ENCODE data around the gene BAG5. TPM values are rescaled to one million over a fixed set of nuclear protein-coding genes. Genes with fewer than 3 reads are reported as not detected.

Gene BAG5
- total and polyA plus RNA-seq, 2 donors (not counting 1 experiment from before 2014, with no cell fraction given): 7.4 to 31.6 TPM

DNA sequence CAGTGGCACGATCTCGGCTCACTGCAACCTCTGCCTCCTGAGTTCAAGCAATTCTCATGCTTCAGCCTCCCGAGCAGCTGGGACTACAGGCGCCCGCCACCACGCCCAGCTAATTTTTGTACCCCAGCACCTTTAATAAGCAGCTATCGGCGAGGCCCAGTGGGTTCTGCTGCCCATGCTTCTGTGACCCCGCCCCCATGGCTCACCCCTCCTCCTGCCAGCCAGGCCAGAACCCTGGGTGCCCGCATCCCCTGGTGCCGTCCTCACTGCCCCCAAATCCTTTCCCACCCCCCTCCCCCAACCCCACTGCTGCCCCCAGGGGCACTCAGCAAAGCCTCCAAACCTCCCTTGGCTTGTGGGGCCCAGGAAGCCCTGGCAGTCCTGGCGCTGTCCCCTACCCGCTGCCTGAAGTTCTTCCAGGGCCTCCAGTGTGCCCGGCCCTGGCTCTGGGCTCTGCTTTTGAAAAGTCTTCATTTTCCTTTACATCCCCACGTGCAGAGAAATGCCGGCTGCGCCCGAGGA lies 14.5 kb downstream of the BAG5 start:
- ATAC-seq (ENCODE audit: low read depth) (no peak), DNase-seq (no peak)
- WGBS (ENCODE audit: insufficient coverage): 94% methylated on average over 18 of the region's 18 CpGs
- peaks cover 40% of the 10 kb centered on the region for H3K79me2 ChIP-seq (ENCODE audit: control insufficient read depth, insufficient read depth, low read length)
- H2AFZ ChIP-seq (ENCODE audit: insufficient read depth, low read depth, low read length, poor library complexity, severe bottlenecking): no peak overlapping the region
- no peak for TF ChIP-seq EZH2 (IDR thresholded peaks at IDR 0.05; ENCODE audit: borderline replicate concordance, insufficient read depth, low read depth, low read length, poor library complexity, severe bottlenecking)
- TF ChIP-seq, protein P1, sequence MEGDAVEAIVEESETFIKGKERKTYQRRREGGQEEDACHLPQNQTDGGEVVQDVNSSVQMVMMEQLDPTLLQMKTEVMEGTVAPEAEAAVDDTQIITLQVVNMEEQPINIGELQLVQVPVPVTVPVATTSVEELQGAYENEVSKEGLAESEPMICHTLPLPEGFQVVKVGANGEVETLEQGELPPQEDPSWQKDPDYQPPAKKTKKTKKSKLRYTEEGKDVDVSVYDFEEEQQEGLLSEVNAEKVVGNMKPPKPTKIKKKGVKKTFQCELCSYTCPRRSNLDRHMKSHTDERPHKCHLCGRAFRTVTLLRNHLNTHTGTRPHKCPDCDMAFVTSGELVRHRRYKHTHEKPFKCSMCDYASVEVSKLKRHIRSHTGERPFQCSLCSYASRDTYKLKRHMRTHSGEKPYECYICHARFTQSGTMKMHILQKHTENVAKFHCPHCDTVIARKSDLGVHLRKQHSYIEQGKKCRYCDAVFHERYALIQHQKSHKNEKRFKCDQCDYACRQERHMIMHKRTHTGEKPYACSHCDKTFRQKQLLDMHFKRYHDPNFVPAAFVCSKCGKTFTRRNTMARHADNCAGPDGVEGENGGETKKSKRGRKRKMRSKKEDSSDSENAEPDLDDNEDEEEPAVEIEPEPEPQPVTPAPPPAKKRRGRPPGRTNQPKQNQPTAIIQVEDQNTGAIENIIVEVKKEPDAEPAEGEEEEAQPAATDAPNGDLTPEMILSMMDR (IDR thresholded peaks at IDR 0.05): no peak
- no peak overlapping the region for H3K27ac ChIP-seq (ENCODE audit: low read length in 2 of 2)
- no peak overlapping the region for H3K4me3 ChIP-seq (ENCODE audit: control extremely low read depth in 1 of 5, extremely low read depth in 1 of 5, insufficient read depth in 1 of 5, low read depth in 2 of 5, low read length in 4 of 5)
- no peak overlapping the region for H3K4me2 ChIP-seq (replicated peaks; ENCODE audit: low read depth, low read length, poor library complexity, severe bottlenecking)
- no peak overlapping the region for H3K4me3 Mint-ChIP-seq
- intact Hi-C loops (cut with micrococcal nuclease): loop anchor here (5.0 kb wide), 1 partner anchor 471 kb away; no protein-coding TSS in a partner anchor
- POLR2A ChIA-PET: no interaction called here
- H3K4me1 ChIP-seq (ENCODE audit: control insufficient read depth in 2 of 2, insufficient read depth in 2 of 2, low read length in 2 of 2): peaks cover 0 to 6% of the 10 kb centered on the region in 2 donors
- no peaks in the 10 kb centered on the region for H3K9me3 ChIP-seq (ENCODE audit: control extremely low read depth in 1 of 3, control insufficient read depth in 2 of 3, insufficient read depth in 1 of 3, low read length in 2 of 3)
- H3K4me1 Mint-ChIP-seq: peaks cover 4% of the 10 kb centered on the region
- H3K9me3 Mint-ChIP-seq (ENCODE audit: insufficient read depth): no peaks in the 10 kb centered on the region
- no peak overlapping the region for H3K9ac ChIP-seq (ENCODE audit: low read length)
- no peak overlapping the region for H3K27ac Mint-ChIP-seq
- peaks cover 39% of the 10 kb centered on the region for H4K20me1 ChIP-seq (ENCODE audit: control insufficient read depth, insufficient read depth, low read length, poor library complexity, severe bottlenecking)
- CTCF ChIA-PET: interaction anchor here (1.3 to 9.3 kb wide), 4 partner anchors 12 to 47 kb away, joined by 3 to 128 read pairs (median 26); partner anchors contain the start of gene TRMT61A
- H3K36me3 ChIP-seq (replicated peaks in 1 of 2; ENCODE audit: control extremely low read depth in 1 of 2, control insufficient read depth in 1 of 2, extremely low read depth in 1 of 2, insufficient read depth in 2 of 2, low read length in 1 of 2): peaks cover 0 to 3% of the 10 kb centered on the region in 2 experiments
- H3K27me3 Mint-ChIP-seq: no peaks in the 10 kb centered on the region
- peaks cover 0 to 13% (median 0%) of the 10 kb centered on the region in 4 experiments for H3K27me3 ChIP-seq (replicated peaks in 1 of 4; ENCODE audit: control extremely low read depth in 1 of 4, control insufficient read depth in 3 of 4, insufficient read depth in 4 of 4, low read length in 3 of 4)

DNA sequence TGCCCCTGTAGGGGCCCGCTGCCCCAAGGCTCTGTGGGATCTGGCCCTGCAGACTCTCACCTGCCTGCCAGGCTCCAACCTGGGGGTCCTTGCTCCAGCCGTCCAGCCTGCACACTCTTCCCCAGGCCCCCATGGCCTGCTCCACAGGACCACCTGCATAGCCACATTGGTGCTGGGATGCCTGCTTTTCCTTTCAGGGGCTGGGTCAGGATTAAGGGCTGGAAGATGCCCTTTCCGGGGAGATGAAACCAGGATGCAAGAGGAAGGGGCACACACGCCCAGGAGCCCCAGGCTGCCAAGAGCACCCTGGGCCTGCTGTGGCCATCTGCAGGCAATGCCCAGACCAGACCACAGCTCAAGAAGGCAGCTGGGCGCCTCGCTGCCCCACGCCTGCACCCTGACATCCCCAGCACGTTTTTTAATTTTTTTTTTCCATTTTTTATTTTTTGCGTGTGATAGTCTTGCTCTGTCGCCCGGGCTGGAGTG lies 15.0 kb downstream of the BAG5 start:
- WGBS (ENCODE audit: insufficient coverage): 92% methylated on average over 11 of the region's 11 CpGs

More for the DNA sequence above, 15.0 kb downstream of the BAG5 start:
- no peak overlapping the region for H3K27ac ChIP-seq (ENCODE audit: low read length in 2 of 2)
- no peak overlapping the region for H3K9ac ChIP-seq (ENCODE audit: low read length)
- no peak overlapping the region for H3K4me3 ChIP-seq (ENCODE audit: control extremely low read depth in 1 of 5, extremely low read depth in 1 of 5, insufficient read depth in 1 of 5, low read depth in 2 of 5, low read length in 4 of 5)
- Mint-ChIP-seq H3K4me3 (no peak overlapping the region), H3K27me3 (no peaks in the 10 kb centered on the region), H3K4me1 (peaks cover 4% of the 10 kb centered on the region), H3K9me3 (ENCODE audit: insufficient read depth) (no peaks in the 10 kb centered on the region), H3K27ac (no peak overlapping the region)
- ChIA-PET CTCF (interaction anchor here (0.5 to 9.3 kb wide), 10 partner anchors 11 to 60 kb away, joined by 3 to 128 read pairs (median 5); partner anchors contain the start of gene TRMT61A), POLR2A (no interaction called here)
- H2AFZ ChIP-seq (ENCODE audit: insufficient read depth, low read depth, low read length, poor library complexity, severe bottlenecking): no peak overlapping the region
- no peak for DNase-seq
- intact Hi-C loops (cut with micrococcal nuclease): loop anchor here (5.0 kb wide), 1 partner anchor 470 kb away; no protein-coding TSS in a partner anchor
- no peak overlapping the region for H3K4me2 ChIP-seq (replicated peaks; ENCODE audit: low read depth, low read length, poor library complexity, severe bottlenecking)
- H3K9me3 ChIP-seq (ENCODE audit: control extremely low read depth in 1 of 3, control insufficient read depth in 2 of 3, insufficient read depth in 1 of 3, low read length in 2 of 3): no peaks in the 10 kb centered on the region
- peaks cover 0 to 16% (median 2%) of the 10 kb centered on the region in 4 experiments for H3K27me3 ChIP-seq (replicated peaks in 1 of 4; ENCODE audit: control extremely low read depth in 1 of 4, control insufficient read depth in 3 of 4, insufficient read depth in 4 of 4, low read length in 3 of 4)
- H3K79me2 ChIP-seq (ENCODE audit: control insufficient read depth, insufficient read depth, low read length): peaks cover 35% of the 10 kb centered on the region
- peaks cover 0 to 6% of the 10 kb centered on the region in 2 donors for H3K4me1 ChIP-seq (ENCODE audit: control insufficient read depth in 2 of 2, insufficient read depth in 2 of 2, low read length in 2 of 2)
- peaks cover 0 to 3% of the 10 kb centered on the region in 2 experiments for H3K36me3 ChIP-seq (replicated peaks in 1 of 2; ENCODE audit: control extremely low read depth in 1 of 2, control insufficient read depth in 1 of 2, extremely low read depth in 1 of 2, insufficient read depth in 2 of 2, low read length in 1 of 2)
- ATAC-seq (ENCODE audit: low read depth): no peak
- no peak for TF ChIP-seq EZH2 (IDR thresholded peaks at IDR 0.05; ENCODE audit: borderline replicate concordance, insufficient read depth, low read depth, low read length, poor library complexity, severe bottlenecking)
- TF ChIP-seq, protein P1 (IDR thresholded peaks at IDR 0.05): no peak
- H4K20me1 ChIP-seq (ENCODE audit: control insufficient read depth, insufficient read depth, low read length, poor library complexity, severe bottlenecking): peaks cover 39% of the 10 kb centered on the region

Measured in B cell (primary cell).